Stimulated activated CD4-positive, alpha-beta T cell treated with anti-CD3 and anti-CD28 coated beads, Interleukin-15, amount 100 ng/mL, for 48 hours (primary cell): ENCODE data around the gene ADSL.

ENCODE experiments used
- DNase-seq, 2 donors: peaks; one replicate each; pipeline ENCODE4 v3.0.0-alpha.2; 2020; ENCODE audit warnings: low read depth in 2 of 2

Gene ADSL

GRCh38 chr22:40417041-40417440 is 70.7 kb downstream of the ADSL start:
- no peak for DNase-seq

GRCh38 chr22:40417881-40418280 is 71.6 kb downstream of the ADSL start:
- no peak for DNase-seq

GRCh38 chr22:40418366-40419201 is 72.3 kb downstream of the ADSL start:
- no peak for DNase-seq

GRCh38 chr22:40419718-40420117 is 73.4 kb downstream of the ADSL start:
- DNase-seq: no peak

- no peak for DNase-seq
These were observed 74.2 kb downstream of the ADSL start for GRCh38 chr22:40420341-40421081.

GRCh38 chr22:40421082-40421350 is 74.7 kb downstream of the ADSL start:
- DNase-seq: no peak

GRCh38 chr22:40421941-40422340 is 75.6 kb downstream of the ADSL start:
- DNase-seq: no peak

GRCh38 chr22:40422558-40423309 is 76.4 kb downstream of the ADSL start:
- DNase-seq: no peak

- no peak for DNase-seq
These were observed 77.0 kb downstream of the ADSL start for GRCh38 chr22:40423310-40423688.

- no peak for DNase-seq
These were observed 77.8 kb downstream of the ADSL start for GRCh38 chr22:40423882-40424640.

GRCh38 chr22:40425082-40425481 is 78.8 kb downstream of the ADSL start:
- DNase-seq: no peak

- no peak for DNase-seq
These were observed 80.5 kb downstream of the ADSL start for GRCh38 chr22:40426594-40427333.

- DNase-seq: no peak
These were observed 82.5 kb downstream of the ADSL start for GRCh38 chr22:40428796-40429195.

- no peak for DNase-seq
These were observed 83.2 kb downstream of the ADSL start for GRCh38 chr22:40429481-40429880.

- DNase-seq: no peak
These were observed 84.7 kb downstream of the ADSL start for GRCh38 chr22:40430991-40431390.

- DNase-seq: no peak
These were observed 85.9 kb downstream of the ADSL start for GRCh38 chr22:40432157-40432556.

- no peak for DNase-seq
These were observed 86.3 kb downstream of the ADSL start for GRCh38 chr22:40432625-40433024.

- DNase-seq: no peak
These were observed 87.3 kb downstream of the ADSL start for GRCh38 chr22:40433416-40434090.

- no peak for DNase-seq
These were observed 87.8 kb downstream of the ADSL start for GRCh38 chr22:40434106-40434505.

GRCh38 chr22:40434745-40435144 is 88.4 kb downstream of the ADSL start:
- DNase-seq: no peak
